GM21737 (cell line): ENCODE results near the gene NCS1.
"Not testable (repeated sequence)": the region's sequence is repeated elsewhere in the genome, so short reads cannot be mapped to it uniquely, and the experiment has no call there.

Experiments
- ATAC-seq: cut with Tn5 transposase; IDR thresholded peaks from one replicate; pipeline ENCODE4 v1.9.1; 2021; ENCODE audit warnings: mild to moderate bottlenecking, moderate library complexity; ENCODE audit not compliant: unreplicated experiment

The NCS1 gene

DNA sequence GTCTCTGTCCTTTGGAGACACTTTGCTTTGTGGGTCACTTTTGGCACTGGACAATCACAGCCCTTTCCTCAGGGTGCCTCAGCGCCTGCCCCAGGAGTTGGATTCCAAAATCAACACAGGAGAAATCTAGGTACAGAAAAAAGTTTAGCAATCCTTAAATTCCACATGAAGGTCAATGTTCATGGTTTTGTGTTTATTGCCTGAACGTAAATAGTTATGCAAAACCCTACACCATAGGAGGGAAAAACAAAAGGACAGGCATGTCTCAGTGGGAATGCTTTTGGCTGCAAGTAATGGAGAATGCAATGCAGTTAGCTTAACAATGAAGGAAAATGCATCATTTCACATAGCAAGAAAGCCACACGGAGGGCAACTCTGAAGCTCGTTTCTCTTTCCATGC, 86.8 kb downstream of the NCS1 start:
- ATAC-seq, result no peak

DNA sequence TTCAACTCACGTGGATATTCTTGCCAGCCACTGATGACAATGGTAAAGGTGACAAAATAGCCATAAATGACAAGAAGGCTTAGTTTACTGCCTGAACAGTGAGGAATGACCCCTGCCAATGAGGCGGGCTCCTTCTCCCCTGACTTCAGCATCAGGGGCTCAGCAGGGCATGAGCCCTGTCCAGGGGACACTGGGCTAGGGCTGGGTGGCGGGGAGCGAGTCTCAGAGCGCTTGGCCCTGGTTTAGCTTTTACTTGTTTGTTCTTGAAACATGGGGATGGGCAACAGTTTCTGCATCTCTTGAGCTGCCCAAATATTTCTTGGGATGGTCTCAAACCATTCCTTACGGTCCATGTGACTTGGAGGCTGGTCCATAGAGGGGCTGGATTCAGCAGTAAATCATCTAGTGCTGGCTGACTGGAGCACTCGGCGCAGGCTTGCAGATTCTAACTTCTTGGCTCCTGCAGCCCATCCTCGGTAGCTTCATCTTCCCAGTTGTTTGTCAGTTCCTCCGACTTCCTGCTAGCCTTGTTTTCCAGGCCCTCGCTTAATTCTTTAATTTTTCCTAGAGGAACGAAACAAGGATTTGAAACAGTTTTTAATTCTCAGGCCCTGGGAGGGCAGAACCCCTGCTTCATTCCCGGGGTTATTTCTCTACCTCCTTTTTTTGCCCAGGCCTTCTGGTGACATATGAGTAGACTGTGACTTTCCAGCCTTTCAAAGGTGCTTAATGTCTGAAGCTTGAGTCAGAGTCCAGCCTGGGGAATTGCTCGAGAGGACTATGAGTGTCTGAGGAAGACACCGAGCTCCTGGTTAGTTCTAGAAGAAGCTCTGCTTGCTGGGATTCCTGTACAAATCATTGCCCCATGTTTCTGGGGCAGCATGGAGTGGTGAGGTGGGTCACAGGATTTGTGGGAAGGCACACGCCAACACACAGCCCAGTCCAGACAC, 88.9 kb downstream of the NCS1 start:
- no peak for ATAC-seq

DNA sequence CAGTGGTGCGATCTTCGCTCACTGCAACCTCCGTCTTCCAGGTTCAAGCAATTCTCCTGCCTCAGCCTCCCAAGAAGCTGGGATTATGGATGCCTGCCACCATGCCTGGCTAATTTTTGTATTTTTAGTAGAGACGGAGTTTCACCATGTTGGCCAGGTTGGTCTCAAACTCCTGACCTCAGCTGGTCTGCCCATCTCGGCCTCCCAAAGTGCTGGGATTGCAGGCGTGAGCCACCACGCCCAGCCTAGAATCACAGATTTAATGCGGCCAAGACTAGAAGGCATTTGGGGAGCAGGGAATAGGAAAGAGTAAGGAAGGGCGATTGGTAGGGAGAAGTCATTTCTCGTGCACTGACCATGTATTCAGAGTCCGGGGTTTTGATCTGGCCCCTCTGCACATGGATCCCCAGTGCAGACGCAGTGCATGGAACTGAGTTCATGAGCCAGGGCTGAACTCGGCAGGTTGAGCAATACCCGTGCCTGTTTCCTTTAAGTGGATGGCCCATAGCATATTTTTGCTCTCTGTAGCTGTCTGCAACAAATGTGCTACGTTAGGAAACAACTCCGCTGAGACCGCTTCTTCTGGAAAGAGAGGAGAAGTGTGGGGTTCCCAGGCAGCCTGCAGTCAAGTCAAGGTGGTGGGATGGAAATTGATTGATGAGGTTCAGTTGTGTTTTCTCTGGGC, 90.0 kb downstream of the NCS1 start:
- no peak for ATAC-seq

DNA sequence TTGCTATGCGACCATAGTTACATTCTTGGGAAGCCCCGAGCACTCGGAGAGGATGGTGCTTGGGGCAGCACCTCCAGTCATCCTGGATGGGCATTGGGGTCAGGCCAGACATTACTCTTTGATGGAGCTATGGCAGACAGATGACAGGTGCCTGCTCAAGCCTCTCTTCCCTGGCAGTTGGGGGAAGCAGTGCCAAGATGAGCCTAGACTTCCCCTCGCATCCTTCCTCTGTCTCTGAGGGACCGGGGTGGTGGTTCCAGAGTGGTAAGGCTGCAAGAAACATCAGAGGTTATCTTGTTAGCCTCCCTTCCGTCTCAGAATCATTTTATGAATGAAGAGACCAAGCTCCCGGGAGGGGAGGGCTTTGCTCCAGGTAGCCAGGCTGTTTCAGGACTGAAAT, 90.6 kb downstream of the NCS1 start:
- no peak for ATAC-seq

DNA sequence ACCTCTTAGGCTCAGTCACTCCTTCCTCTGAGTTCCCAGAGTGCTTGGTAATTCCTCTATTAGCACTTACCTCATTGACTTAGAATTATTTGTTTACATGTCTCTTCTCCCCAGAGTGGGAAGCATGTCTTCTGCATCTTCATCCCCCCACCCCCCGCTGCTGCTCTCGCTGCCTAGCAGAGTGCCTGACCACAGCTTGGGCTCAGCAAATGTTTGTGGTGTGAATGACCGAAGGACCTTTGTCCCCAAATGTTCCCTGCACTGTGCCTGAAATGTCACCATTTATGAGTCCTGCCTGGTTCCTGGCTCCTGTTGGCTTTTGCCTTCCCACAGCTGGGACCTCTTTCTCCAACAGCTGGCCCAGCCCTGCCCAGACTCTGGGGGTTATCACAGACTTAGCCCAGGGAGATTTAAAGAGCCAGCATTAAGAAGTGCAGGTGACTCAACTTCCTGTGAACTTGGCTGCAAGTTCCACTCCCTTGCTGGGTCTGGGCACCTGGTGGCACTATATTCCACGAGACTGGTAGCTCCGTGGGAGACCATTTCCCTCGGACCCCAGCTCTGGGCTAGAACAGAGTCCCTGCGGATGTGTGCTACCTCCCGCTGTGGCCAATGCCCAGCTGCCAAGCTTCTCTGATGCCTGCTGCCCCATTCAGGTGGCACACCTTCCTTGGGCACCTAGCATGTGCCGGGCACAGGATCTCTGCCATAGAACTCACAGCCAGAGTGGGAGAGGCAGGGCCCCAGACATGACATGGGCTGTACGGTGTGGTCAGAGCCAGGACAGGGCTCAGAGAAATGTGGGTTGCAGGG, 91.6 kb downstream of the NCS1 start:
- no peak for ATAC-seq

DNA sequence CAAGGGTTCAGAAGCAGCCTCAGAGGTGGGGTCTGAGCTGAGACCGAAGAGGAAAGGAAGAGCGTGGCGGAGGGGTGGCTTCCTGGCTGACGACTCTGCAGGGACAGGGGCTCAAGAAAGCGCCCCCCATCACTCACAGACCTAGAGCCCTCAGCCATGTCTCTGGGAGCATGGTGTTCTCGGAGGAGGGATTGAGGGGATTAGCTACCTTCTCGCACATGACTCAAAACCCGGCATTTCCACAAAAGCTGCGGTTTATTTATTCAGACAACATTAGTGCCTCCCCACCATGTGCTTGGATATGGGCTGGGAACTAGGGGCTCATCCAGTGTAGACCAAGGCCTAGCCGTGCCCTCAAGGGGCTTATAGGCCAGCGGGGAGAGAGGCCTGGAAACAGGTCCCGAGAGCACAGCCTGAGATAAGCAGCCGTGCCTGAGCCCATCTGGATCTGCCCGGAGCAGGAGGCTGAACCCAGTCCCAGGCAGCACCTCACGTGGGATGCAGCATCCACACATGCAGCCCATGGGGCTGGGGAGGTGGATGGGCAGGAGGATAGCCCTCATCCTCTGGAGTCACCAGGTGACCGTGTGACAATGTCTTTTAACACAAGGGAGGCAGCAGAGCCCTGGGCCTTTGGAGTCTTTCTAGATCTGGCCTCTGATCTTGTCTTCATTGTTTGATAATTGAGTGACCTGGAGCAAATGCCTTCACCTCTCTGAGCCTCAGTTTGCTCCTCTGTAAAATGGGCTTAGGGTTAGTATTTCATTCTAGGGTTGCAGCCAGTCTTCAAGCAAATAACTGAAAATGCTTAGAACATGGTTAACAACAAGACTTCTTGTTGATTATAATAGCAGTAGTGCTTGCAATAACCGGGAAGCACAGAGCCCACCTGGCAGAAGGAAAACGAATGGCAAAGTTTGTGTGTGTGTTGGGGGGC, 92.5 kb downstream of the NCS1 start:
- ATAC-seq, result no peak

DNA sequence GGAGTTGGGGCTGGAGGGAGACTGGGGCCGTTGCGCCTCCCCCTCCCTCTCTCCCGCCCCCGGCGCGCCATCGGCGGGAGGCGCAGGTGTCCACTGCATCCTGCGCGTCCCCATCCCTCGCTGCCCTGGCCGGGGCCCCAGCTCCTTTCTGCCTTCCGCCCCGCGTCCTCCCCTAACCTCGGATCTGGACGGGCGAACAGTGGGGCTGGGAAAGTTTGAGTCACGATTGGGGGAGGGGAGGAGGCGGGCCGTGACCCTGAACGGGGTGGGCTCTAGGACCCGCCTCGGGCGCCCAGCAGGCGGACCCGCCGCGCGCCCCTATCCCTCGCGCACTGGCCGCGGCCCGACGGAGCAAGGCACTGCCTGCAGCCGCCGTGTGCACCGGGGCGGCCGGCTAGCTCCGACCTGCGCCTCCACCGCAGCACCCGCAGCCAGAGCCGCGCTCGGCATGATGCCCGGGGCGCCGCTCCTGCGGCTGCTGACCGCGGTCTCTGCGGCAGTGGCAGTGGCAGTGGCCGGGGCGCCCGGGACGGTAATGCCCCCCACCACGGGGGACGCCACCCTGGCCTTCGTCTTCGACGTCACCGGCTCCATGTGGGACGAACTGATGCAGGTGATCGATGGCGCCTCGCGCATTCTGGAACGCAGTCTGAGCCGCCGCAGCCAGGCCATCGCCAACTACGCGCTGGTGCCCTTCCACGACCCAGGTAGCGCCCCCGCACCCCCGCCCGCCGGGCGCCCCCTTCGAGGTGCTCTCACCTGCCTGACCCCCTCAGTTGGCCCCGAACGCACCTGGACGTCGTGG, 93.4 kb downstream of the NCS1 start, which contains the start of gene HMCN2:
TSS of gene HMCN2 (plus strand) at position 330 of the 805 bp plus-strand sequence. CDS start at position 449, 119 bp downstream.
- no peak for ATAC-seq

DNA sequence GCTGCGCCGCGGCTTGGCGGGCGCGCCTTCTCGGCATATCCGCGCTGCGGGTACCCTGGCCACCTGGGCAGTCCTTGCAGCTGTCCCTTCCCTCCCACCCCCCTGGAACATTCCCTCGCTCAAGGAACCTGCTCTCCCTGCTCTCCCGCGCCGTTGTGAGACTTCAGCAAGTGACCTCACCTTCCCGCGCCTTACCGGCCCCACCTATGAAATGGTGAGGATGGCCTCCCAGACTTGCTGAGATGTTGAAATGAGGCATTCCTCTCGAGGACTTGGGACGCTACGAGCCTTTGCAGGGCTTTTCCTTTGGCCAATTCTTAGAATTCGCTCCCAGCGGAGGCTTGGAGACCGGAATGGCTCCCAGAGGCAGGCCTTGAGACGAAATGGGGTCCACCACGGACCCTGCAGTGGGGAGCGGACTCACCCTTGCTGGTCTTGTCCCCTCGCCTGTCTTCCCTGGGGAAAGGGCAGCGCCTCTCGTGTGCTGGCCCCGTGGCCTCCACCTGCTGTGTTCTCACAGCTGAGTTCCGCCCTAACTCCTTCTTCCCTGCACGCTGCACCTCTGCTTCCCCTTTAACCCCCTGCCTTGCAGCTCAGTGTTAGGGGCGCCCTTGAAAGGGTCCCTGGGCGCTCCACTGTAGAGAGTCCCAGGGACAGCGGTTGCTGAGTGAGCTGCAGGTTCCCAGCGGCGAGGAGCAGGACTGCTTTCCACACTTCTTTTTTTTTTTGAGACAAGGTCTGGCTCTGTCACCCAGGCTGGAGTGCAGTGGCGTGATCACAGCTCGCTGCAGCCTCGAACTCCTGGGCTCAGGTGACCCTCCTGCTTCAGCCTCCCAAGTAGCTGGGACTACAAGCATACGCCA, 94.3 kb downstream of the NCS1 start:
- no peak for ATAC-seq

DNA sequence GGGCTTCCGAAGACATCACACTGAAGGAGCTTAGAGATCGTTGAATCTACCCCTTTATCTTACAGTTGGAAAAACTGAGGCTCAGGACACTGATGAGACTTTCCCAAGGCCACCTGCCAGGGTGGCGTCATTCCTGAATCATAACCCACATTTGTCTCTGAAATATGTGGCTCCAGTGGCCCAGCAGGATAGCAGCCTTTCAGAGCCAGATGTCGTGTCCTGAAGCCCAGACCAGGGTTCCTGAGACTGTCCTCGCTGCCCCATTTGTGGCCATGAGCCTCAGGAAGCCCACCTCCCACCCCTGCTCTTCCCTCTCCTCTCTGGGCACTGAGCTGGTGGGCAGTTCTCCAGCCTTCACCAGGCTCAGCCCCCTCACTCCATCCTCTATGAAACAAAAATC, 95.7 kb downstream of the NCS1 start:
- ATAC-seq, result no peak

DNA sequence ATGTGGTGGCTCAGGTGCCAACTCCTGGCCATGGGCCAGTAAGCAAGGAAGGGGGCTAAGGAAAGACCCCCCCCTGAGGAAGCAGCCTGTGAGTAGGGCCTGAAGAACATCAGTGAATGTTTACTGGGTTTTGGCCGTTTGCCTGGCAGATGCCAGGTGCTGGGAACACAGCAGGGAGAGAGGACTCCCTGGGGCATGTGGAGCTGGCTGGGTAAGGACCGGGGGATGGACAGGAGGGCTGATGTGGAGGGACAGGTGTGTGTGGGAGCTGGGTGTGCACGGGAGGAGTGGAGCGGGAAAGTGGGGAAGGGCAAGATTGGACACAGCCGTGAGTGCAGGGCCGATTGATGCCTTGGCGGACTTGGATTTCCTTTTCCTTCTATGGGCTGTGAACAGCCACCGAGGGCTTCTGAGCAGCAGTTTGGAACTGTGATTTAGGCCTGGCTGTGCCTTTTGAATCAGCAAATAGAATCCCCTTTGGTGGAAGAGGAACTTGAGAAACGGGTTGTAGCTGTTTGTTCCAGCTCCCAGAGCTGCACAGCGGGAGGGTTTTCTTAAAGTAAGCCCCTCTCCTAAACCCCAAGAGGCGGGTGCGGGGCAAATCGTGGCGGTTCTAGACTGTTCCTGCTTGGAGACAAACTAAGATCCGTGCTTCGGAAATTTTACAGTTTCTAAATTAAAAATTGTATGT, 96.5 kb downstream of the NCS1 start:
- no peak for ATAC-seq

DNA sequence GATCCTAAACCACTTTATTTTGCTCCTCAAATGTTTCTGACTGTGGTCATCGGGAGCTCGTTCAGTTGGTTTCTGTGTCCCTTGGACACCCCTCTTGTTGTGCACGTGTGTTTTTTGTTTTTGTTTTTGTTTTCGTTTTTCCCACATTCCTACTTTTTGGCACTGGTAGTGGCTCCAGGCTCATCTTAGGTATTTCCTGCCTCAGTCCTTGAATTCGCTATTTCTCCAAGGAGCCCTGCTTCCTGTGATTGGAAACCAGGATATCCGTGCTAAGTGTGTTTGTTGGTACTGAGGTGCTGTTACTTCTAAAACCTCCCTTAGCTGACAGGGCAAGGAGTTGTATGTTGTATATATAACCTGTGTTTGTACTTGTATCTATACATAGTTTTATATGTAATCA, 99.3 kb downstream of the NCS1 start:
- ATAC-seq, result no peak

DNA sequence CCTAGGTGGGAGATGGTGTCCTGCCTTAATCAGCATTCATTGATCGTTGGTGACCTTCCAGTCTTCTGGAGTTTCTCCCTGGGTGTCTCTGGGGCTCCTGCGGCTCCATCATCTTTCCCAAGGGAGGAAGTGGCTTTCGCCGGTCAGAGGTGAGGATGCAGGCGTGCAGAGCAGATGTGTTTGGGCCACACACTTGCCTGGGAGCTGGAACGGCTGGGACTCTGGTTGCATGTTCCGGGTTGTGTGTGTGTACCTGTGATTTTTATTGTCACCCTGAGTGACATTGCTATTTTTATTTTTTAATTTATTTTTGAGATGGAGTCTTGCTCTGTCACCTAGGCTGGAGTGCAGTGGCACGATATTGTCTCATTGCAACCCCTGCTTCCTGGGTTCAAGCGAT, 103.0 kb downstream of the NCS1 start:
- no peak for ATAC-seq

DNA sequence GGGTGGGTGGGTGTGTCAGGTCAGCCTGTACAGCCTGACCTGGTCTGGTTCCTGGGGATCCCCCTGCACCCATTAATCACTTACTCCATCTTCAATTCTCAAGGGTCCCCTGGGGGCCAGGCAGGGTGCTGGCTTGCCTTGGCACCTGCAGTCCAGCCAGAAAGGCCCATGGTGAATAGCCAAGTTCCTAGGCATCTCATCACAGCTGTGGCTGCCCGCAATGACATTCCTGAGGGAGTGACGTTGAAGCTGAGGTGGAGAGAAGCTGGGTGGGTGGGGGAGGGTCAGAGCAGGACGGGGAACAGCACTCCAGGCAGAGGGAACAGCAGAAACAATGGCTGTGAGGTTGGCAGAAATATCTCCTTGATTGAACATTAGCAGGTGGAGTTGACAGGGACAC, 103.9 kb downstream of the NCS1 start:
- no peak for ATAC-seq

DNA sequence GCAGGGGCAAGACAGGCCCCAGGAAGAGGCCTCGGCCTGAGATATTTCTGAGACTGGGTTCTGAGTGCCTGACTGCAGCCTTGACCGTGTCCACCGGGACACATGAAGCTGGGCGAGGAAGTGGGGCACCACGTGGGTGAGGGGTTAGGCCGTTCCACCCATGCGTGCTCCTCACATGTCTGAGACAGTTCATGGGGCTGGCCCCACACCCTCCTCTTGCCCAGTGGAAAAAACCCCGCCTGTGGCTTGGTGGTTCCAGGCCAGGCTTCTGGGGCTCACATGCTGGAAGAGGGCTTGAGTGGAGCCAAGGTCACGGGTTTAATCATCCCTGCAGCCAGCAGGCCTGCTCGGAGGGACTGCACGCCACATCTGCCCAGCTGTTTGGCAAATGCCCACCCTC, 104.8 kb downstream of the NCS1 start:
- no peak for ATAC-seq

DNA sequence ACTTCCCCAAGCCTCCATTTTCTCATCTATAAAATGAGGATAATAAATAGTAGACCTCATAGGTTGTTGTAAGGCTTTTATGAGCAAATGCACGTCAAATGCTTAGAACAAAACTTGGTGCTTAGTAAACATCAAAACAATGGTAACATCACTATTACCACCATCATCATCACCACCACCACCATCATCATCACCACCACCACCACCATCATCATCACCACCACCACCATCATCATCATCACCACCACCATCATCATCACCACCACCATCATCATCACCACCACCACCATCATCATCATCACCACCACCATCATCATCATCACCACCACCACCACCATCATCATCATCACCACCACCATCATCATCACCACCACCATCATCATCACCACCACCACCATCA, 105.3 kb downstream of the NCS1 start:
- ATAC-seq, result not testable (repeated sequence)

DNA sequence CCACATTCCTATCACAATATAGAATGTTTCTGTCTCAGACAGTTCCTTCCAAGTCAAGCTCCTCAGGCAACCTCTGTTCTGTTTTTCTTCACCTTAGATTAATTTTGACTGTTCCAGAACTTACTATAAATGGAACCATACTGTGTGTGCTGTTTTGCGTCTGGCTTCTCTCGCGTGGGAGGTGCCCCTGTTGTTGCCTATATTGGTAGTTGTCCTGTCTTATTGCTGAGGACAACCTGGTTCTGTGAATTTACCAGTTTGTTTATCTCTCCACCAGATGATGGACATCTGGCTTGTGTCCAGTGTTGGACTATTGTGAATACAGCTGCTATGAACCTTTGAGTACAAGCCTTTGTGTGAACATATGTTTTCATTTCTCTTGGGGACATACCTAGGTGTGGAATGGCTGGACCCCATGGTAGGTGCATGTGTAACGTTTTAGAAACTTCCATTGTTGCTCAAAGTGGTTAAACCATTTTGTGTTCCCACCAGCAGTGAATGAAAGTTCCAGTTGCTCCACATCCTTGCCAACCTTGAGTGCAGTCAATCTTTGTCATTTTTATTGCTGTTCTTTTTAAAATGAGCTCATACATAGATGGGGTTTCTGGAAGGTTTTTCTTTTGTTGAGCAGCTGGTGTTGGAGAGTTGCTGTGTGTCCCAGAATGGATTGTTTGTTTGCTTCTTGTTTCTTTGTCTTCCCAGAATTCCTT, 111.5 kb downstream of the NCS1 start:
- no peak for ATAC-seq

DNA sequence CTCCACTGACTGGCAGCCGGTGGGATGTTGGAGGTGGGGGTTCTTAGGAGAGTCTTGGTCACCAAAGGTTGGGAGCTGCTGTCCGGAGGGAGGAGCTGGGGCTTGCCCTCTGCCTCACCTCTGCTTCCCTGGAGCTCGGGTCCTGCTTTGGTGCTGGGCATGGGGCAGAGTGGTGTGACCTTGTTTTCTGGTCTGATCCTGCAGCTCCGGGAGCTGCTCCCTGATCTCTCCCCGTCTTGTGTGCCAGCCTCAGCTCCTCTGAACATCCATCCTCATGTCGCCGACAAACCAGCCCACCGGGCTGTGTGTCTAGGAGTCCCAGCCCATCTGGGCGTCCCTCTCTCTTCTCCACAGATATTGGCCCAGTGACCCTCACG, 112.0 kb downstream of the NCS1 start:
- ATAC-seq, result no peak
